HCT116 (cell line): Measurements from ENCODE around the gene THBS3.

Experiments
- CEBPB ChIP-seq: IDR thresholded peaks from 2 replicates; pipeline ENCODE4 v1.6.1; 2012; ENCODE audit warnings: low read depth
- CTCF ChIP-seq, 3 experiments: fragments of 200-600 bp in 1 of 3; sonication (generic) in 1 of 3; IDR thresholded peaks in 2 of 3; conservative IDR thresholded peaks in 1 of 3; 2 replicates each; pipeline ENCODE4 v1.5.1; 2012 to 2017; ENCODE audit warnings: low read depth in 2 of 3, low read length in 2 of 3, antibody characterized with exemption in 1 of 3, borderline replicate concordance in 1 of 3, control low read depth in 1 of 3, mild to moderate bottlenecking in 1 of 3, mixed read lengths in 1 of 3, mixed run types in 1 of 3, moderate library complexity in 1 of 3; ENCODE audit not compliant: insufficient read depth in 1 of 3
- EGR1 ChIP-seq: IDR thresholded peaks from 2 replicates; pipeline ENCODE4 v1.6.1; 2012; ENCODE audit warnings: low read depth
- EZH2 ChIP-seq: fragments of 200-600 bp; sonication (generic); IDR thresholded peaks from 2 replicates; pipeline ENCODE4 v1.6.1; 2017; ENCODE audit warnings: antibody characterized with exemption, mixed run types
- EZH2phosphoT487 ChIP-seq: fragments of 200-600 bp; IDR thresholded peaks from 2 replicates; pipeline ENCODE4 v1.6.1; 2018; ENCODE audit warnings: antibody characterized with exemption, borderline replicate concordance
- POLR2A ChIP-seq: IDR thresholded peaks from 2 replicates; pipeline ENCODE4 v1.7.0; 2011; ENCODE audit warnings: borderline replicate concordance; ENCODE audit not compliant: insufficient read depth, insufficient read length; ENCODE audit errors: extremely low read depth
- POLR2AphosphoS5 ChIP-seq: IDR thresholded peaks from 2 replicates; pipeline ENCODE4 v1.6.1; 2011; ENCODE audit warnings: mild to moderate bottlenecking, low read depth, low read length, moderate library complexity
- RAD21 ChIP-seq: IDR thresholded peaks from 2 replicates; pipeline ENCODE4 v1.6.1; 2012; ENCODE audit warnings: low read depth, mild to moderate bottlenecking
- REST ChIP-seq: IDR thresholded peaks from 2 replicates; pipeline ENCODE4 v1.6.1; 2012; ENCODE audit warnings: low read depth
- SIN3A ChIP-seq: IDR thresholded peaks from 2 replicates; pipeline ENCODE4 v1.6.1; 2012; ENCODE audit warnings: low read depth

- TF ChIP-seq POLR2AphosphoS5 = peak; percentile 60
- TF ChIP-seq CTCF (IDR thresholded peaks at IDR 0.05 in 2 of 3, conservative IDR thresholded peaks at IDR 0.05 in 1 of 3; ENCODE audit: borderline replicate concordance in 1 of 3, insufficient read depth in 1 of 3, low read depth in 2 of 3, low read length in 2 of 3) = no peak
- no peak; the same call in 1 of the 2 replicates for TF ChIP-seq CEBPB
- TF ChIP-seq REST = no peak
- peak; percentile 55; the same call in 1 of the 2 replicates for TF ChIP-seq EGR1
- no peak for TF ChIP-seq EZH2phosphoT487
- peak; percentile 97 for TF ChIP-seq SIN3A
- no peak for TF ChIP-seq EZH2
- no peak for TF ChIP-seq RAD21
- peak; percentile 26 for TF ChIP-seq POLR2A
These were observed 33.5 kb upstream of the THBS3 start for GRCh38 chr1:155241069-155241679.
